Measurements from ENCODE around the gene LONP1.

The LONP1 gene, protein sequence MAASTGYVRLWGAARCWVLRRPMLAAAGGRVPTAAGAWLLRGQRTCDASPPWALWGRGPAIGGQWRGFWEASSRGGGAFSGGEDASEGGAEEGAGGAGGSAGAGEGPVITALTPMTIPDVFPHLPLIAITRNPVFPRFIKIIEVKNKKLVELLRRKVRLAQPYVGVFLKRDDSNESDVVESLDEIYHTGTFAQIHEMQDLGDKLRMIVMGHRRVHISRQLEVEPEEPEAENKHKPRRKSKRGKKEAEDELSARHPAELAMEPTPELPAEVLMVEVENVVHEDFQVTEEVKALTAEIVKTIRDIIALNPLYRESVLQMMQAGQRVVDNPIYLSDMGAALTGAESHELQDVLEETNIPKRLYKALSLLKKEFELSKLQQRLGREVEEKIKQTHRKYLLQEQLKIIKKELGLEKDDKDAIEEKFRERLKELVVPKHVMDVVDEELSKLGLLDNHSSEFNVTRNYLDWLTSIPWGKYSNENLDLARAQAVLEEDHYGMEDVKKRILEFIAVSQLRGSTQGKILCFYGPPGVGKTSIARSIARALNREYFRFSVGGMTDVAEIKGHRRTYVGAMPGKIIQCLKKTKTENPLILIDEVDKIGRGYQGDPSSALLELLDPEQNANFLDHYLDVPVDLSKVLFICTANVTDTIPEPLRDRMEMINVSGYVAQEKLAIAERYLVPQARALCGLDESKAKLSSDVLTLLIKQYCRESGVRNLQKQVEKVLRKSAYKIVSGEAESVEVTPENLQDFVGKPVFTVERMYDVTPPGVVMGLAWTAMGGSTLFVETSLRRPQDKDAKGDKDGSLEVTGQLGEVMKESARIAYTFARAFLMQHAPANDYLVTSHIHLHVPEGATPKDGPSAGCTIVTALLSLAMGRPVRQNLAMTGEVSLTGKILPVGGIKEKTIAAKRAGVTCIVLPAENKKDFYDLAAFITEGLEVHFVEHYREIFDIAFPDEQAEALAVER

GRCh38 chr19:5719961-5720790 is at the start of gene LONP1, which contains the start of gene CATSPERD:
TSS of gene LONP1 (minus strand) at chr19:5720146. CDS start at chr19:5720132, 14 bp downstream.
TSS of gene CATSPERD (plus strand) at chr19:5720637. CDS start at chr19:5720738, 101 bp downstream.
- H3K4me3 ChIP-seq (ENCODE audit: low read depth, low read length) = peak within 1 kb of the TSS; percentile 73
- DNase-seq (ENCODE audit: low read depth) = peak; percentile 99
- TF ChIP-seq, protein P1, sequence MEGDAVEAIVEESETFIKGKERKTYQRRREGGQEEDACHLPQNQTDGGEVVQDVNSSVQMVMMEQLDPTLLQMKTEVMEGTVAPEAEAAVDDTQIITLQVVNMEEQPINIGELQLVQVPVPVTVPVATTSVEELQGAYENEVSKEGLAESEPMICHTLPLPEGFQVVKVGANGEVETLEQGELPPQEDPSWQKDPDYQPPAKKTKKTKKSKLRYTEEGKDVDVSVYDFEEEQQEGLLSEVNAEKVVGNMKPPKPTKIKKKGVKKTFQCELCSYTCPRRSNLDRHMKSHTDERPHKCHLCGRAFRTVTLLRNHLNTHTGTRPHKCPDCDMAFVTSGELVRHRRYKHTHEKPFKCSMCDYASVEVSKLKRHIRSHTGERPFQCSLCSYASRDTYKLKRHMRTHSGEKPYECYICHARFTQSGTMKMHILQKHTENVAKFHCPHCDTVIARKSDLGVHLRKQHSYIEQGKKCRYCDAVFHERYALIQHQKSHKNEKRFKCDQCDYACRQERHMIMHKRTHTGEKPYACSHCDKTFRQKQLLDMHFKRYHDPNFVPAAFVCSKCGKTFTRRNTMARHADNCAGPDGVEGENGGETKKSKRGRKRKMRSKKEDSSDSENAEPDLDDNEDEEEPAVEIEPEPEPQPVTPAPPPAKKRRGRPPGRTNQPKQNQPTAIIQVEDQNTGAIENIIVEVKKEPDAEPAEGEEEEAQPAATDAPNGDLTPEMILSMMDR (conservative IDR thresholded peaks at IDR 0.05; ENCODE audit: low read depth, low read length) = peak; percentile 87

- DNase-seq (ENCODE audit: low read depth) = no peak
Measured at GRCh38 chr19:5767949-5768348, 48.0 kb upstream of the LONP1 start.

DNA sequence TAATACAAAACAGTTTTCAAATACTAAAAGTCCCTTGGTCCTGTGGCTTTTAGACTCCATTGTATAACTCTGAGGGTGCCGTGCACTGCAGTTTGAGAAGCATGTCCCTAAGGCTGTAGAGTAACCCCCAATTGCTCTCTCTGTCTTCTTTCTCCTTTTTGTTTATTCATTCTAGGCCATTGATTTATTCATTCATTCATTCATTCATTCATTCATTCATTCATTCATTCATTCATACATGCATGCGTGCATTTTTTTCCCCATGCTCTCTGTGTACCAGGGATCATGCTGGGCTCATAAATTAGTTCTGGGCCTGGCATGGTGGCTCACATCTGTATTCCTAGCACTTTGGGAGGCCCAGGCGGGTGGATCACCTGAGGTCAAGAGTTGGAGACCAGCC is 45.3 kb upstream of the LONP1 start:
- TF ChIP-seq, protein P1 (conservative IDR thresholded peaks at IDR 0.05; ENCODE audit: low read depth, low read length) = no peak
- no peak for DNase-seq (ENCODE audit: low read depth)
- H3K4me3 ChIP-seq (ENCODE audit: low read depth, low read length) = no peak overlapping the region

More at GRCh38 chr19:5767949-5768348, 48.0 kb upstream of the LONP1 start:
- H3K4me3 ChIP-seq (ENCODE audit: low read depth, low read length) = no peak overlapping the region
- TF ChIP-seq, protein P1 (conservative IDR thresholded peaks at IDR 0.05; ENCODE audit: low read depth, low read length) = no peak

- DNase-seq (ENCODE audit: low read depth) = no peak
- TF ChIP-seq, protein P1 (conservative IDR thresholded peaks at IDR 0.05; ENCODE audit: low read depth, low read length) = no peak
- no peak overlapping the region for H3K4me3 ChIP-seq (ENCODE audit: low read depth, low read length)
Measured at GRCh38 chr19:5762608-5763217, 42.8 kb upstream of the LONP1 start.

DNA sequence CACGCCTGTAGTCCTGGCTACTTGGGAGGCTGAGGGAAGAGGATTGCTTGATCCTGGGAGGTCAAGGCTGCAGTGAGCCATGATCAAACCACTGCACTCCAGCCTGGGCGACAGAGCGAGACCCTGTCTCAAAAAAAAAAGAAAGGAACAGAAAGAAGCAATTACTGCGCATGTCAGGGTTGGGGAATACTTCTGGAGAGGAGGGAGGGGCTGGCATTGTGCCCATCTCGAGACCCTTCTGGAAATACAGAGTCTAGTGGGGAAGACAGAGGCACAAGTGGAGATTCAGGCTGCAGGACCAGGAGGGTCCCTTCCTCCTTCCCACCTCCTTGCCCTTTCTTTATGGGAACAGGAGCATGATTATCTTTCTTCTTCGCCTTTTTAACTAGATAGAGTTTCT is 33.8 kb upstream of the LONP1 start:
- no peak for DNase-seq (ENCODE audit: low read depth)
- H3K4me3 ChIP-seq (ENCODE audit: low read depth, low read length) = no peak overlapping the region
- TF ChIP-seq, protein P1 (conservative IDR thresholded peaks at IDR 0.05; ENCODE audit: low read depth, low read length) = no peak

DNA sequence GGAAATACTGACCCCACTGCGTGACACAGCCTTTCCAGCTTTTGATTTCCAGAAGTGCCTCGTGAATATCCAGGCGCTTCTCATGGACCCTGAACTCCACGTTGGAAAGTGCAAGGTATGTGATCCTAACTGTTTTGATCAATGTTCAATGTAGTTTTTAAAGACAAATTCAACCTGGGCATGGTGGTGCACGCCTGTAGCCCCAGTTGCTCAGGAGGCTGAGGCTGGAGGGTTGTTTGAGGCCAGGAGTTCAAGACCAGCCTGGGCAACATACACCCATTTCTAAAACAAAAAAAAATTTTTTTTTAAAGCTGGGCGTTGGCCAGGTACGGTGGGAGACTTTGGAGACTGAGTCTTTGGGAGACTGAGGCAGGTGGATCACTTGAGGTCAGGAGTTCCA is 31.8 kb upstream of the LONP1 start:
- TF ChIP-seq, protein P1 (conservative IDR thresholded peaks at IDR 0.05; ENCODE audit: low read depth, low read length) = no peak
- H3K4me3 ChIP-seq (ENCODE audit: low read depth, low read length) = no peak overlapping the region
- no peak for DNase-seq (ENCODE audit: low read depth)
